ENCODE results near the gene PPIL4.

PPIL4 gene

DNA sequence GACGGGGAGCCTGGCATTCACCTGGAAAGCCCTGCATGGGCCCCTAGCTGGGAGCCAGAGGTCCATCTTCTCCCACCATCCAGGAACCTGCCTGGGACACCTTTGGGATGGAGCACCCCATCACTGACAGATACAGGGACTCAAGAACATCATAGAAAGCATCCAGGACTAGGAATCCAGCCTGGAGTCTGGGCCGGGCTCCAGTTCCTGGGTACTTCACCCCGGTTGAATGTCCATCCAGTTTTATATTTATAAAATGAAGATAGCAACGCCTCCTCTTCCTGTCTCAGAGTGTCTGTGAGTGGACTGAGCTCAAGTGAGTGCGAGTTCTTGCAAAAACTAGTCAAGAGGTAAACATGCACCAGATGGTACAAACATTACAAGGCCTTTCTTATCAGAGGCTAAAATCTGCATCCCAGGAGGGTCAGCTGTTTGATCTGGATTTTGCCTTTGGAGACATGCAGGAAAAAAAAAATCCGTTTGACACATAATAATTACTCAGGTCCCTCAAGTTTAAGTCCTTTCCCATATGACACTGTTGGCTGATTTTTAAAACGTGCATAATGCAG lies 88.4 kb downstream of the PPIL4 start:
- DNase-seq = peak; percentile 39

- DNase-seq = no peak
These were observed 89.4 kb downstream of the PPIL4 start for GRCh38 chr6:149456311-149457021.

DNA sequence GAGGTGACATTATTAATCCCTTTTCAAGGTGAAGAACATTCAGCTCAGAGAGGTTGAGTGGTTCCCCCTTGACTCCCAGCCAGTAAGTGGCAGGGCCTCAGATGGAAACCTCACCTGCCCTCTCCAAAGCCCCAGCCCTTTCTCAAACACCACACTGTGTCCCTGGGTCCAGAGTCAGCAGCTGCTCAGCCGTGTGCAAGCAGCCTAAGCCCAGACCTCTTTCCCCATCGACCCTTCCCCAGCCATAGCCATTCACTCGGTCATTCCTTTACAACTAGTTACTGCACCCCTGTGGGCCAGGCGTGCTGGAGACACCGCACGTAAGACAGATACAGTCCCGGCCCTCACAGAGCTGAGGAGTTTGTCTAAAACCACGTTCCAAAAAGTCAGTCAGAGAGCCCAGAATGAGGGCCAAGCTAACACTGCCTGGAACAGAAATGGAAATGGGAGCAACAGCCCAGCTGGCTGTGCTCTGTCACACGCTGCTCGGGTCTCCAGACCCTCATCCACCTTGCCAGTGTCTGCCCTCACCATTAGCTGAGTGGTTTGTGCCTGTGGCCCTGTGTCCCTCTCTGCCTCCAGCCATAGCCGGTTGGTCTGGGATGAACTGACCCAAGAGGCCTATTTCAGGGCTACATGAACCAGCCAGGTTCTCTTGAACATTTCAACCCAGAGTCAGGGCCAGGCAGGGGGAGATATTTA lies 90.7 kb downstream of the PPIL4 start:
- DNase-seq = no peak

All from HCEC 1CT (cell line).